Thymus (tissue), 11 donors: Measurements from ENCODE around the gene OR10A6. TPM values are rescaled to one million over a fixed set of nuclear protein-coding genes. Genes with fewer than 3 reads are reported as not detected.
A peak's percentile ranks its signal among the peaks of the same experiment; 100 is the strongest.

Experiments used
- DNase-seq, 9 donors: peaks; one replicate each; pipeline ENCODE4 v3.0.0-alpha.2; 2013; ENCODE audit warnings: low spot score in 9 of 9, low read depth in 6 of 9, missing footprints in 1 of 9
- H3K27ac ChIP-seq, 2 donors: one replicate each; pipeline ENCODE4 v1.5.1; 2013; ENCODE audit warnings: control low read depth in 1 of 2, low read depth in 1 of 2, low read length in 1 of 2, mild to moderate bottlenecking in 1 of 2, moderate library complexity in 1 of 2
- H3K27me3 ChIP-seq, 2 donors: one replicate each; pipeline ENCODE4 v1.5.1; 2013; ENCODE audit warnings: low read length in 1 of 2; ENCODE audit not compliant: control insufficient read depth in 2 of 2, insufficient read depth in 1 of 2
- H3K36me3 ChIP-seq, 2 donors: one replicate each; pipeline ENCODE4 v1.5.1; 2013; ENCODE audit warnings: low read length in 1 of 2, mild to moderate bottlenecking in 1 of 2, moderate library complexity in 1 of 2; ENCODE audit not compliant: control insufficient read depth in 2 of 2, insufficient read depth in 2 of 2
- H3K4me1 ChIP-seq, 2 donors: one replicate each; pipeline ENCODE4 v1.5.1; 2013; ENCODE audit warnings: low read length in 2 of 2; ENCODE audit not compliant: control insufficient read depth in 2 of 2, insufficient read depth in 2 of 2
- H3K4me3 ChIP-seq, 2 donors: one replicate each; pipeline ENCODE4 v1.5.1; 2013; ENCODE audit warnings: low read length in 2 of 2, control low read depth in 1 of 2, mild to moderate bottlenecking in 1 of 2
- H3K9me3 ChIP-seq, 2 donors: one replicate each; pipeline ENCODE4 v1.5.1; 2013; ENCODE audit warnings: low read length in 1 of 2, mild to moderate bottlenecking in 1 of 2; ENCODE audit not compliant: control insufficient read depth in 2 of 2, insufficient read depth in 1 of 2
- WGBS: extraction: QIAGEN DNeasy Blood & Tissue Kit; methylation state at CpG from one replicate; pipeline ENCODE4 v1.1.7; 2013; 5-methylcytosine and 5-hydroxymethylcytosine counted together
- polyA plus RNA-seq: library from polyadenylated mRNA; stranded (reverse); fragments of 200-250 nt; gene quantifications from one replicate; pipeline ENCODE4 v1.2.3, GENCODE V29; 2013
- total RNA-seq: library from RNA; stranded (reverse); fragments of 120-200 nt; gene quantifications from one replicate; pipeline ENCODE4 v1.2.4, GENCODE V29; 2013
- donor health status: healthy.

Gene OR10A6
- total and polyA plus RNA-seq, 2 donors: 0.05 TPM; not detected in 1

GRCh38 chr11:7893796-7894195, 37.3 kb downstream of the OR10A6 start:
- WGBS: 95% methylated on average over 2 of the region's 2 CpGs
- no peaks in the 10 kb centered on the region for H3K36me3 ChIP-seq
- no peak overlapping the region for H3K4me3 ChIP-seq
- no peak overlapping the region for H3K27ac ChIP-seq
- H3K9me3 ChIP-seq: no peaks in the 10 kb centered on the region
- DNase-seq: no peak
- H3K4me1 ChIP-seq: no peaks in the 10 kb centered on the region
- H3K27me3 ChIP-seq: peaks cover 0 to 4% of the 10 kb centered on the region in 2 donors

GRCh38 chr11:7892840-7893254, 38.2 kb downstream of the OR10A6 start:
- 21% methylated on average over 2 of the region's 2 CpGs for WGBS
- no peaks in the 10 kb centered on the region for H3K4me1 ChIP-seq

GRCh38 chr11:7892059-7892699, 38.9 kb downstream of the OR10A6 start:
- H3K36me3 ChIP-seq: no peaks in the 10 kb centered on the region
- H3K9me3 ChIP-seq: no peaks in the 10 kb centered on the region
- DNase-seq: no peak
- H3K27me3 ChIP-seq: peaks cover 0 to 4% of the 10 kb centered on the region in 2 donors
- 72% methylated on average over 6 of the region's 6 CpGs for WGBS
- H3K4me1 ChIP-seq: no peaks in the 10 kb centered on the region
- no peak overlapping the region for H3K4me3 ChIP-seq
- no peak overlapping the region for H3K27ac ChIP-seq

More at GRCh38 chr11:7892840-7893254, 38.2 kb downstream of the OR10A6 start:
- no peak overlapping the region for H3K27ac ChIP-seq
- H3K27me3 ChIP-seq: peaks cover 0 to 4% of the 10 kb centered on the region in 2 donors
- peak in 3 of 9 donors; percentile 14 to 41 (median 21) for DNase-seq
- no peaks in the 10 kb centered on the region for H3K36me3 ChIP-seq
- H3K9me3 ChIP-seq: no peaks in the 10 kb centered on the region
- H3K4me3 ChIP-seq: no peak overlapping the region

- H3K27me3 ChIP-seq: peaks cover 0 to 4% of the 10 kb centered on the region in 2 donors
- no peak overlapping the region for H3K27ac ChIP-seq
- no peaks in the 10 kb centered on the region for H3K36me3 ChIP-seq
- no peak for DNase-seq
- no peaks in the 10 kb centered on the region for H3K4me1 ChIP-seq
- no peak overlapping the region for H3K4me3 ChIP-seq
- 23% methylated on average over 6 of the region's 6 CpGs for WGBS
- H3K9me3 ChIP-seq: no peaks in the 10 kb centered on the region
Measured at GRCh38 chr11:7890417-7891172, 40.5 kb downstream of the OR10A6 start.

- peaks cover 0 to 4% of the 10 kb centered on the region in 2 donors for H3K27me3 ChIP-seq
Measured at GRCh38 chr11:7889985-7890384, 41.1 kb downstream of the OR10A6 start.

GRCh38 chr11:7882860-7883259, 48.2 kb downstream of the OR10A6 start:
- 79% methylated on average over 3 of the region's 3 CpGs for WGBS
- Histone ChIP-seq H3K36me3 (no peaks in the 10 kb centered on the region), H3K27ac (no peak overlapping the region), H3K27me3 (no peaks in the 10 kb centered on the region), H3K4me1 (no peaks in the 10 kb centered on the region), H3K9me3 (no peaks in the 10 kb centered on the region), H3K4me3 (no peak overlapping the region)
- DNase-seq: no peak

More at GRCh38 chr11:7889985-7890384, 41.1 kb downstream of the OR10A6 start:
- H3K27ac ChIP-seq: no peak overlapping the region
- DNase-seq: no peak
- no peaks in the 10 kb centered on the region for H3K9me3 ChIP-seq
- H3K36me3 ChIP-seq: no peaks in the 10 kb centered on the region
- 75% methylated on average over 5 of the region's 5 CpGs for WGBS
- H3K4me3 ChIP-seq: no peak overlapping the region
- H3K4me1 ChIP-seq: no peaks in the 10 kb centered on the region

Other genes with a start within 250 kb of the OR10A6 start
- not detected for gene OVCH2, start 224.8 kb downstream of the OR10A6 start, total RNA-seq
- gene OVCH2, start 224.8 kb downstream of the OR10A6 start, polyA plus RNA-seq: 1.5 TPM
- not detected for gene OR5P2, start 134.3 kb downstream of the OR10A6 start, total RNA-seq
- not detected for gene OR5P2, start 134.3 kb downstream of the OR10A6 start, polyA plus RNA-seq
- not detected for gene OR5P3, start 100.4 kb downstream of the OR10A6 start, total RNA-seq
- not detected for gene OR5P3, start 100.4 kb downstream of the OR10A6 start, polyA plus RNA-seq
- not detected for gene OR10A3, start 10.4 kb upstream of the OR10A6 start, total RNA-seq
- gene OR10A3, start 10.4 kb upstream of the OR10A6 start, polyA plus RNA-seq: not detected
- gene NLRP10, start 34.2 kb upstream of the OR10A6 start, total RNA-seq: not detected
- 0.21 TPM for gene NLRP10, start 34.2 kb upstream of the OR10A6 start, polyA plus RNA-seq
- 281 TPM for gene EIF3F, start 56.1 kb upstream of the OR10A6 start, total RNA-seq
- 266 TPM for gene EIF3F, start 56.1 kb upstream of the OR10A6 start, polyA plus RNA-seq
- gene TUB, start 149.9 kb upstream of the OR10A6 start, total RNA-seq: 2.5 TPM
- 0.80 TPM for gene TUB, start 149.9 kb upstream of the OR10A6 start, polyA plus RNA-seq
- gene RIC3, start 237.8 kb upstream of the OR10A6 start, total RNA-seq: 3.3 TPM
- 15.7 TPM for gene RIC3, start 237.8 kb upstream of the OR10A6 start, polyA plus RNA-seq